Stimulated activated naive CD8-positive, alpha-beta T cell treated with anti-CD3 and anti-CD28 coated beads, Interleukin-15, Interleukin-2, amounts not matched to agents 100 ng/mL and 50 ng/mL, for 24 hours (primary cell): Measurements from ENCODE around the gene ZNF559.
A peak's percentile ranks its signal among the peaks of the same experiment; 100 is the strongest.
"Not testable (repeated sequence)": the region's sequence is repeated elsewhere in the genome, so short reads cannot be mapped to it uniquely, and the experiment has no call there.

Experiments
- H3K27ac Mint-ChIP-seq: one replicate; pipeline ENCODE4 v1.8.0; 2021; ENCODE audit warnings: mild to moderate bottlenecking, mixed read lengths
- H3K27me3 Mint-ChIP-seq: one replicate; pipeline ENCODE4 v1.8.0; 2021; ENCODE audit warnings: mixed read lengths
- H3K36me3 Mint-ChIP-seq: one replicate; pipeline ENCODE4 v1.8.0; 2021; ENCODE audit warnings: low read depth, mixed read lengths
- H3K4me1 Mint-ChIP-seq: one replicate; pipeline ENCODE4 v1.8.0; 2021; ENCODE audit warnings: low read depth, mixed read lengths
- H3K4me3 Mint-ChIP-seq: one replicate; pipeline ENCODE4 v1.8.0; 2021; ENCODE audit warnings: mild to moderate bottlenecking, mixed read lengths
- H3K9me3 Mint-ChIP-seq: one replicate; pipeline ENCODE4 v1.8.0; 2021; ENCODE audit warnings: mixed read lengths

The ZNF559 gene

GRCh38 chr19:9323919-9324583, at the start of gene ZNF559:
Gene ZNF559 (plus strand): TSS chr19:9324179. CDS start chr19:9338550, 14,371 bp downstream.
- H3K4me1 Mint-ChIP-seq = peaks cover 25% of the 10 kb centered on the region

GRCh38 chr19:9283485-9283884, 40.5 kb upstream of the ZNF559 start:
- Mint-ChIP-seq H3K9me3 (peaks cover 14% of the 10 kb centered on the region), H3K27me3 (peaks cover 13% of the 10 kb centered on the region), H3K4me3 (peak overlapping the region; percentile 56), H3K36me3 (peaks cover 32% of the 10 kb centered on the region)
- not testable (repeated sequence) for H3K27ac Mint-ChIP-seq, H3K4me1 Mint-ChIP-seq

More at GRCh38 chr19:9323919-9324583, at the start of gene ZNF559:
- Mint-ChIP-seq H3K36me3 (peaks cover 54% of the 10 kb centered on the region), H3K4me3 (peak within 1 kb of the TSS; percentile 89), H3K27ac (peak within 1 kb of the TSS; percentile 91), H3K9me3 (peaks cover 26% of the 10 kb centered on the region), H3K27me3 (no peaks in the 10 kb centered on the region)

DNA sequence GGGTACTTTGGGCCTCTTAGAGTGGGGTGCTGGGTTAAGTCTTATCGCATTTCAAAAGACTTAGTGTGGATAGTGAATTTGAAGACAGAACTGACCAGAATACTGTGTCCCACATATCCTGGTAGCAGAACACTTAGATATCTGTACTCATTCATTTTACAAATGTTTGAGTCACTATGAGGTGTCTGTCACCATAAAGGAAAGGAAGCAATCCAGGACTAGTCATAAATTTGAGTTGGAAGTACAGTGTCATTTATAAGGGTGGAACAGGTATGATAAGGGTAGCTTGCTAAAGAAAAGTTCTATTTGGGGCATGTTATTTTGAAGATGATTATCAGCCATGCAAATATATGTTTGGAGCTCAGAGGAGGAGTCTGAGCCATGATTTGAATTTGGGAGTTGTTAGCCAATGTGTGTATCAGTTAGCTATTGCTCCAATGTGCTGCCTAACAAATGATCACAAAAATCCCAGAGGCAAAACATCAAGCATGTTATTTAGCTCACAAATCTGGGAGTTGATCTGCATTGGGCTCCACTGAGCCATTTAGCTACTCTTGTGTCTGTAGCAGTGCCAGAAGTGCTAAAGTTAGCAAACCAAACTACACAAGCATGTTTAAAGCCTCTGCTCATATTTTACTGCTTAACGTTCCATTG, 34.6 kb upstream of the ZNF559 start:
- peaks cover 66% of the 10 kb centered on the region for H3K36me3 Mint-ChIP-seq
- H3K9me3 Mint-ChIP-seq = peaks cover 27% of the 10 kb centered on the region
- H3K4me3 Mint-ChIP-seq = no peak overlapping the region
- no peaks in the 10 kb centered on the region for H3K4me1 Mint-ChIP-seq
- no peaks in the 10 kb centered on the region for H3K27me3 Mint-ChIP-seq
- H3K27ac Mint-ChIP-seq = no peak overlapping the region

DNA sequence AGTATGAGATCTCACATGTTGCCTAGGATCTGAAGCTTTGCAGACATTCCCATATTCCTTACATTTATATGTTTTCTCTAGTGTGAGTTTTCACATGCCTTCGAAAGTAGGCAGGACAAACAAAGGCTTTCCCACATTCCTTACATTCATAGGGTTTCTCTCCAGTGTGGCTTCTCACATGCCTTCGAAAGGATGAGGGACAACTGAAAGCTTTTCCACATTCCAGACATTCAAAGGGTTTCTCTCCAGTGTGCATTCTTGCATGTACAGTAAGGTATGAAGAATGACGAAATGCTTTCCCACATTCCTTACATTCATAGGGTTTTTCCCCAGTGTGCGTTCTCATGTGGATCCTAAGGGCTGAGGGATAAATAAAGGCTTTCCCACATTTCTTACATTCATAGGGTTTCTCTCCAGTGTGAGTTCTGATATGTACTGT, 28.5 kb upstream of the ZNF559 start:
- Mint-ChIP-seq H3K27ac (no peak overlapping the region), H3K36me3 (peaks cover 89% of the 10 kb centered on the region), H3K27me3 (no peaks in the 10 kb centered on the region), H3K4me3 (no peak overlapping the region), H3K4me1 (no peaks in the 10 kb centered on the region), H3K9me3 (peaks cover 51% of the 10 kb centered on the region)

- Mint-ChIP-seq H3K4me3 (no peak overlapping the region), H3K9me3 (peaks cover 58% of the 10 kb centered on the region), H3K27me3 (no peaks in the 10 kb centered on the region), H3K36me3 (peaks cover 91% of the 10 kb centered on the region), H3K4me1 (no peaks in the 10 kb centered on the region), H3K27ac (no peak overlapping the region)
Observed at GRCh38 chr19:9296336-9296735, 27.6 kb upstream of the ZNF559 start.

- Mint-ChIP-seq H3K27ac (no peak overlapping the region), H3K9me3 (peaks cover 13% of the 10 kb centered on the region), H3K36me3 (peaks cover 46% of the 10 kb centered on the region), H3K27me3 (no peaks in the 10 kb centered on the region), H3K4me3 (no peak overlapping the region), H3K4me1 (peaks cover 20% of the 10 kb centered on the region)
Observed at GRCh38 chr19:9306443-9306842, 17.5 kb upstream of the ZNF559 start.

DNA sequence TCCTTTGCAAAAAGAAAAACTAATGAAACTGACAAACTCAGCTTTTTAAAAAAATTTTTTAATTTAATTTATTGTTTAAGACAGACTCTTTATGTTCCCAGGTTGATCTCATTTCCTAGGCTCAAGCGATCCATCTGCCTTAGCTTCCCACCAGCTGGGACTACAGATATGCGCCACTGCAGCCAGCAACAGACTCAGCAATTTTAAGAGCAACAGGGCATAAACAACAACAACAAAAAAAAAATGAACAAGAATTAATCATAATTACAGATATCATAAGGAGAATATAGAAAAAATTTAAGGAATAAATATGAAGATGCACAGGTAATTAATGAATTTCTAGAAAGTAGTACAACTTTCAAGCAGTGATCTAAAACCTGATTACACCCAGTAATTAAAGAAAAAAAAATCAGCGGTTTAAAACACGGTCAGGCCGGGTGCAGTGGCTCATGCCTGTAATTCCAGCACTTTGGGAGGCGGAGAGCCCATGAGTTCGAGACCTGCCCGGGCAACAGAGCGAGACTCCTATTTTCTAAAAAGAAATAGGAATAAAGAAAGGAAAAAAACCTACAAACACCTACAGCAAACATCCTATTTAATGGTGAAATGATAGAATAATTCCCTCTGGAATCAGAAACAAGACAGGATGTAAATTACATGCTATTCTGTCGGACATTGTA, 15.7 kb upstream of the ZNF559 start:
- Mint-ChIP-seq H3K27me3 (no peaks in the 10 kb centered on the region), H3K36me3 (peaks cover 28% of the 10 kb centered on the region), H3K9me3 (peaks cover 14% of the 10 kb centered on the region), H3K4me3 (peak overlapping the region; percentile 97), H3K27ac (peak overlapping the region; percentile 91), H3K4me1 (peaks cover 20% of the 10 kb centered on the region)

DNA sequence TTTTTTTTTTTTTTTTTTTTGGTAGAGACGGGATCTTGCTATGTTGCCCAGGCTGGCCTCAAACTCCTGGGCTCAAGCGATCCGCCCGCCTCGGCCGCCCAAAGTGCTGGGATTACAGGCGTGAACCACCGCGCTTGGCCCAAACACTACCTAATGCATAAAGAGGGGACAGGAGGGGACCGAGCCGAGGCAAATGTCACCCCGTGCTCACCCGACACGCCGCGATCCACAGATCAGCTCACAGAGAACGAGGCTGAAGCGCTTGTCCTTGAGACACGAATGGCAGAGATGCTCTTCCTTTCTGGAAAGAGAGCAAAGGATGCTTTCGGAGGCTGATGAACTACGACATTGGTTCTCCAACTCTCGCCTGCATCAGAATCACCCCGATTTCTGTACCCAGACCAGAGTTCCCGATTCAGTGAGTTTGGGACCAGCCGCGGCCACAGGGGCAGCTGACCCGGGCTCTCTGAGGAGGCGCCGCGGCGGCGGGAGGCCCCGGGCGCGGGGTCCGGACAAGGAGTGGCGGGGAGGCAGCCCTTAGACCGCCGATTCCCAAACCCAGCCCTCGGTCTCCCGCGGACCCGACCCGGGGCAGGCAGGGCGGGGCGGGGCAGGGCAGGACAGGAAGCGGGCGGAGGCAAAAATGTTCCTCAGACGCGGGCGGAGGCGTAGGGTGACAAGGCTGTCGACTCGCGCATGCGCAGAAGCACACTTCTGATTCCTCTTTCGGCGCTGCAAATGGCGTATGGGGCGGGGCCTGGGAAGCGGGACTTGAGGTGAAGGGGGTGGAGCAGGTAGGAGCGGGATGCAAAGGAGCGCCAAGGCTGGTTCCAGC, 14.6 kb upstream of the ZNF559 start, which contains the start of gene ZNF699:
Gene ZNF699, minus strand, starts transcription at position 700 of the 835 bp plus-strand sequence. CDS start 4,719 bp downstream, outside the sequence.
- H3K4me1 Mint-ChIP-seq = peaks cover 20% of the 10 kb centered on the region
- peaks cover 17% of the 10 kb centered on the region for H3K36me3 Mint-ChIP-seq
- H3K4me3 Mint-ChIP-seq = peak within 1 kb of the TSS; percentile 97
- peak within 1 kb of the TSS; percentile 98 for H3K27ac Mint-ChIP-seq
- H3K9me3 Mint-ChIP-seq = peaks cover 14% of the 10 kb centered on the region
- H3K27me3 Mint-ChIP-seq = no peaks in the 10 kb centered on the region

DNA sequence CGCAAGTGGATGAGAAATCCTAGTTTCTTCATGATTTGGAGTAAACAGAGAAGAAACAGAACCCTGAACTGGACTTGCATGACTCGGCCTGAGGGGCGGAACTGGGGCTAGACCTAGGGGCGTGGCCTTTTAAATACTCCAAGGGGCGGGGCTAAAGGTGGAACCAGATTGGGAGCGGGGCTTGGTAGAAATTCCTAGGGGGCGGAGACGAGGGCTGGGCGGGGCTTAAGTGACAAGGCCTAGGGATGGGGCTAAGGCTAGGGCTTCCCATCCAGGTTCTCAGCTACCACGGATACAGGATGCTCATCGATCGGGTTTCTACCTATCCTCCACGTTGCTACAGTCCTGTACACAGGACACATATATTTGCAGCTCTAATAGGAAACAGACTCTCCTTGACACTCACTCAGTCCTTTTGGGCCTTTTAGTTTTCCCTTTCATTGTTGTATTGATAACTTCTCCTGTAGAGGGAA, 14.0 kb upstream of the ZNF559 start:
- peaks cover 13% of the 10 kb centered on the region for H3K9me3 Mint-ChIP-seq
- peak overlapping the region; percentile 98 for H3K27ac Mint-ChIP-seq
- H3K4me3 Mint-ChIP-seq = peak overlapping the region; percentile 97
- no peaks in the 10 kb centered on the region for H3K27me3 Mint-ChIP-seq
- peaks cover 10% of the 10 kb centered on the region for H3K36me3 Mint-ChIP-seq
- H3K4me1 Mint-ChIP-seq = peaks cover 20% of the 10 kb centered on the region

GRCh38 chr19:9313756-9314155, 10.2 kb upstream of the ZNF559 start:
- Mint-ChIP-seq H3K4me3 (no peak overlapping the region), H3K36me3 (no peaks in the 10 kb centered on the region), H3K27me3 (no peaks in the 10 kb centered on the region), H3K27ac (no peak overlapping the region), H3K9me3 (peaks cover 17% of the 10 kb centered on the region), H3K4me1 (peaks cover 9% of the 10 kb centered on the region)

DNA sequence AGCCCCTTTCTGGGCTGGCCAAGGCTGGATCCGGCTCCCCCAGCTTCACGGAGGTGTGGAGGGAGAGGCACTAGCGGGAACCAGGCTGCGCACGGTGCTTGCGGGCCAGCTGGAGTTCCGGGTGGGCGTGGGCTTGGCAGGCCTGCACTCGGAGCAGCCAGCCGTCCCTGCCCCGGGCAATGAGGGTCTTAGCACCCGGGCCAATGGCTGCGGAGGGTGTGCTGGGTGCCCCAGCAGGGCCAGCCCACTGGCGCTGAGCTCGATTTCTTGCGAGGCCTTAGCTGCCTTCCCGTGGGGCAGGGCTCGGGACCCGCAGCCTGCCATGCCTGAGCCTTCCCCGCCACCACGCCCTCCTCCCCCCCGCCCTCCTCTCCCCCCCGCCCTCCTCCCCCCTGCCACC, 2.6 kb upstream of the ZNF559 start:
- peaks cover 25% of the 10 kb centered on the region for H3K4me1 Mint-ChIP-seq
- H3K27me3 Mint-ChIP-seq = no peaks in the 10 kb centered on the region
- H3K27ac Mint-ChIP-seq = no peak overlapping the region
- peaks cover 29% of the 10 kb centered on the region for H3K36me3 Mint-ChIP-seq
- H3K4me3 Mint-ChIP-seq = no peak overlapping the region
- peaks cover 15% of the 10 kb centered on the region for H3K9me3 Mint-ChIP-seq

DNA sequence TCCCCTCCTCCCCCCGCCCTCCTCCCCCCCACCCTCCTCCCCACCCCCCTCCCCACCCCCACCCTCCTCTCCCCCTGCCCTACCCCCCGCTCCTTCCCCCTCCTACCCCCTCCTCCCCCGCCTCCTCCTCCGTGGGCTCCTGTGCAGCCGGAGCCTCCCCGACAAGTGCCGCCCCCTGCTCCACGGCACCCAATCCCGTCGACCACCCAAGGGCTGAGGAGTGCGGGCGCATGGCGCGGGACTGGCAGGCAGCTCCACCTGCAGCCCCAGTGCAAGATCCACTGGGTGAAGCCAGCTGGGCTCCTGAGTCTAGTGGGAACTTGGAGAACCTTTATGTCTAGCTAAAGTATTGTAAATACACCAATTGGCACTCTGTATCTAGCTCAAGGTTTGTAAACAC, 2.2 kb upstream of the ZNF559 start:
- Mint-ChIP-seq H3K4me1 (peaks cover 25% of the 10 kb centered on the region), H3K36me3 (peaks cover 33% of the 10 kb centered on the region), H3K9me3 (peaks cover 15% of the 10 kb centered on the region)
- not testable (repeated sequence) for H3K27ac Mint-ChIP-seq, H3K27me3 Mint-ChIP-seq, H3K4me3 Mint-ChIP-seq

DNA sequence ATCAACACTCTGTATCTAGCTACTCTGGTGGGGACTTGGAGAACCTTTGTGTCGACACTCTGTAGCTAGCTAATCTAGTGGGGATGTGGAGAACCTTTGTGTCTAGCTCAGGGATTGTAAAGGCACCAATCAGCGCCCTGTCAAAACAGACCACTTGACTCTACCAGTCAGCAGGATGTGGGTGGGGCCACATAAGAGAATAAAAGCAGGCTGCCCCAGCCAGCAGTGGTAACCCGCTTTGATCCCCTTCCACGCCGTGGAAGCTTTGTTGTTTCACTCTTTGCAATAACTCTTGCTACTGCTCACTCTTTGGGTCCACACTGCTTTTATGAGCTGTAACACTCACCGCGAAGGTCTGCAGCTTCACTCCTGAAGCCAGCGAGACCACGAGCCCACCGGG, 1.8 kb upstream of the ZNF559 start:
- Mint-ChIP-seq H3K9me3 (peaks cover 15% of the 10 kb centered on the region), H3K4me1 (peaks cover 25% of the 10 kb centered on the region), H3K36me3 (peaks cover 36% of the 10 kb centered on the region)
- not testable (repeated sequence) for H3K4me3 Mint-ChIP-seq, H3K27ac Mint-ChIP-seq, H3K27me3 Mint-ChIP-seq

GRCh38 chr19:9323557-9323918, 441 bp upstream of the ZNF559 start:
- no peaks in the 10 kb centered on the region for H3K27me3 Mint-ChIP-seq
- H3K36me3 Mint-ChIP-seq = peaks cover 49% of the 10 kb centered on the region
- H3K4me1 Mint-ChIP-seq = peaks cover 25% of the 10 kb centered on the region
- peak overlapping the region; percentile 91 for H3K27ac Mint-ChIP-seq
- H3K4me3 Mint-ChIP-seq = peak overlapping the region; percentile 89
- H3K9me3 Mint-ChIP-seq = peaks cover 23% of the 10 kb centered on the region
